H9 (cell line): ENCODE results near the gene CERS6. TPM values are rescaled to one million over a fixed set of nuclear protein-coding genes. Genes with fewer than 3 reads are reported as not detected.

Experiments
- DNase-seq: peaks from one replicate; pipeline ENCODE4 v3.0.0-alpha.2; 2017
- H2AFZ ChIP-seq: one replicate; pipeline ENCODE4 v1.6.1; 2013; ENCODE audit warnings: mild to moderate bottlenecking, low read length, control low read depth, moderate library complexity
- H2AK5ac ChIP-seq: 2 replicates; pipeline ENCODE4 v1.6.1; 2013; ENCODE audit warnings: low read length, control low read depth, mixed read lengths; ENCODE audit not compliant: insufficient read length
- H2BK120ac ChIP-seq: one replicate; pipeline ENCODE4 v1.6.1; 2013; ENCODE audit warnings: low read depth, mild to moderate bottlenecking, low read length, control low read depth, inconsistent platforms; ENCODE audit not compliant: poor library complexity, severe bottlenecking
- H2BK12ac ChIP-seq: 2 replicates; pipeline ENCODE4 v1.6.1; 2013; ENCODE audit warnings: low read length, control low read depth, mixed read lengths, low read depth; ENCODE audit not compliant: insufficient read length
- H2BK15ac ChIP-seq: 2 replicates; pipeline ENCODE4 v1.6.1; 2013; ENCODE audit warnings: low read depth, low read length, control low read depth
- H2BK20ac ChIP-seq: one replicate; pipeline ENCODE4 v1.6.1; 2013; ENCODE audit warnings: low read depth, mild to moderate bottlenecking, low read length, control low read depth, inconsistent platforms; ENCODE audit not compliant: poor library complexity, severe bottlenecking
- H2BK5ac ChIP-seq: 2 replicates; pipeline ENCODE4 v1.6.1; 2013; ENCODE audit warnings: low read length, control low read depth, mixed read lengths; ENCODE audit not compliant: insufficient read length
- H3K14ac ChIP-seq: 2 replicates; pipeline ENCODE4 v1.6.1; 2013; ENCODE audit warnings: low read length, control low read depth; ENCODE audit not compliant: insufficient read depth
- H3K18ac ChIP-seq: 2 replicates; pipeline ENCODE4 v1.6.1; 2013; ENCODE audit warnings: low read depth, mild to moderate bottlenecking, mixed read lengths, low read length, control low read depth; ENCODE audit not compliant: insufficient read length
- H3K23ac ChIP-seq: 2 replicates; pipeline ENCODE4 v1.6.1; 2013; ENCODE audit warnings: low read length, control low read depth, mixed read lengths, low read depth; ENCODE audit not compliant: insufficient read length
- H3K23me2 ChIP-seq: 2 replicates; pipeline ENCODE4 v1.6.1; 2013; ENCODE audit warnings: low read depth, mild to moderate bottlenecking, mixed read lengths, low read length, control low read depth; ENCODE audit not compliant: insufficient read length, poor library complexity, severe bottlenecking
- H3K27ac ChIP-seq: 2 replicates; pipeline ENCODE4 v1.5.1; 2013; ENCODE audit warnings: low read length, control low read depth, mixed read lengths, low read depth; ENCODE audit not compliant: insufficient read length
- H3K27me3 ChIP-seq: 2 replicates; pipeline ENCODE4 v1.6.1; 2013; ENCODE audit warnings: low read length, control low read depth, inconsistent platforms; ENCODE audit not compliant: insufficient read depth
- H3K4ac ChIP-seq: 2 replicates; pipeline ENCODE4 v1.6.1; 2013; ENCODE audit warnings: low read depth, mild to moderate bottlenecking, control low read depth, inconsistent platforms, low read length, moderate library complexity
- H3K4me1 ChIP-seq: 2 replicates; pipeline ENCODE4 v1.6.1; 2013; ENCODE audit warnings: low read length, control low read depth, inconsistent platforms; ENCODE audit not compliant: insufficient read depth
- H3K4me2 ChIP-seq: 2 replicates; pipeline ENCODE4 v1.6.1; 2013; ENCODE audit warnings: low read length, control low read depth, mixed read lengths; ENCODE audit not compliant: insufficient read length, insufficient read depth
- H3K56ac ChIP-seq: 2 replicates; pipeline ENCODE4 v1.6.1; 2013; ENCODE audit warnings: low read depth, mild to moderate bottlenecking, mixed read lengths, low read length, control low read depth; ENCODE audit not compliant: insufficient read length
- H3K79me1 ChIP-seq: 2 replicates; pipeline ENCODE4 v1.6.1; 2013; ENCODE audit warnings: low read depth, mild to moderate bottlenecking, moderate library complexity, low read length, control low read depth, inconsistent platforms; ENCODE audit not compliant: insufficient read depth, poor library complexity, severe bottlenecking
- H3K79me2 ChIP-seq: 2 replicates; pipeline ENCODE4 v1.6.1; 2013; ENCODE audit warnings: low read length, control low read depth, inconsistent platforms; ENCODE audit not compliant: insufficient read depth
- H3K9ac ChIP-seq: 2 replicates; pipeline ENCODE4 v1.6.1; 2013; ENCODE audit warnings: low read length, control low read depth, mixed read lengths; ENCODE audit not compliant: insufficient read length; ENCODE audit errors: extremely low read depth
- H3K9me3 ChIP-seq: one replicate; pipeline ENCODE4 v1.6.1; 2013; ENCODE audit warnings: low read depth, low read length, inconsistent platforms; ENCODE audit not compliant: control insufficient read depth
- H3T11ph ChIP-seq: one replicate; pipeline ENCODE4 v1.6.1; 2013; ENCODE audit warnings: mild to moderate bottlenecking, low read length, control low read depth, inconsistent platforms
- H4K20me1 ChIP-seq: one replicate; pipeline ENCODE4 v1.6.1; 2013; ENCODE audit not compliant: control insufficient read depth, insufficient read length, insufficient read depth
- H4K5ac ChIP-seq: 2 replicates; pipeline ENCODE4 v1.6.1; 2013; ENCODE audit warnings: low read depth, mild to moderate bottlenecking, mixed read lengths, low read length, control low read depth; ENCODE audit not compliant: insufficient read length
- H4K8ac ChIP-seq: replicated peaks from 2 replicates; pipeline ENCODE4 v1.6.1; 2013; ENCODE audit warnings: low read length, control low read depth, mixed read lengths, low read depth; ENCODE audit not compliant: insufficient read length
- H4K91ac ChIP-seq: 2 replicates; pipeline ENCODE4 v1.6.1; 2013; ENCODE audit warnings: low read depth, mild to moderate bottlenecking, moderate library complexity, mixed read lengths, low read length, control low read depth; ENCODE audit not compliant: insufficient read length
- H3K27ac Mint-ChIP-seq, 3 experiments: 2 replicates in 2 of 3; 3 replicates in 1 of 3; pipeline ENCODE4 v1.8.0; 2020 to 2021; ENCODE audit warnings: mixed read lengths in 3 of 3, mild to moderate bottlenecking in 1 of 3, moderate library complexity in 1 of 3
- H3K27me3 Mint-ChIP-seq: 2 replicates; pipeline ENCODE4 v1.8.0; 2021; ENCODE audit warnings: low read depth, mild to moderate bottlenecking, moderate library complexity, mixed read lengths
- H3K36me3 Mint-ChIP-seq, 3 experiments: 2 replicates in 2 of 3; 3 replicates in 1 of 3; pipeline ENCODE4 v1.8.0; 2020 to 2021; ENCODE audit warnings: low read depth in 3 of 3, mixed read lengths in 3 of 3; ENCODE audit not compliant: insufficient read depth in 1 of 3
- H3K4me1 Mint-ChIP-seq, 2 experiments: 2 replicates each; pipeline ENCODE4 v1.8.0; 2020; ENCODE audit warnings: mixed read lengths in 2 of 2
- H3K4me3 Mint-ChIP-seq, 2 experiments: 2 replicates in 1 of 2; 3 replicates in 1 of 2; pipeline ENCODE4 v1.8.0; 2020 to 2021; ENCODE audit warnings: mild to moderate bottlenecking in 2 of 2, mixed read lengths in 2 of 2, moderate library complexity in 1 of 2
- H3K9me3 Mint-ChIP-seq, 2 experiments: 2 replicates in 1 of 2; 3 replicates in 1 of 2; pipeline ENCODE4 v1.8.0; 2020; ENCODE audit warnings: mild to moderate bottlenecking in 2 of 2, mixed read lengths in 2 of 2, moderate library complexity in 1 of 2
- WGBS: extraction: QIAGEN DNeasy Blood & Tissue Kit; methylation state at CpG from one replicate; pipeline ENCODE4 v1.1.7; 2013; ENCODE audit warnings: missing lambda C conversion rate, low lambda C conversion rate, mixed read lengths; ENCODE audit not compliant: insufficient read length; ENCODE audit errors: extremely low coverage; 5-methylcytosine and 5-hydroxymethylcytosine counted together
- total RNA-seq: library from RNA; stranded (reverse); gene quantifications from 2 replicates; pipeline ENCODE4 v1.2.1, GENCODE V29; 2021
- TF ChIP-seq, protein P1 (sequence below): fragments of 200-600 bp; sonication (generic); conservative IDR thresholded peaks from 3 replicates; pipeline ENCODE4 v1.8.0; 2021; ENCODE audit warnings: antibody characterized with exemption, mild to moderate bottlenecking

CERS6 gene
- total RNA-seq, 1 experiment from 2014 or later = 17.7 TPM

DNA sequence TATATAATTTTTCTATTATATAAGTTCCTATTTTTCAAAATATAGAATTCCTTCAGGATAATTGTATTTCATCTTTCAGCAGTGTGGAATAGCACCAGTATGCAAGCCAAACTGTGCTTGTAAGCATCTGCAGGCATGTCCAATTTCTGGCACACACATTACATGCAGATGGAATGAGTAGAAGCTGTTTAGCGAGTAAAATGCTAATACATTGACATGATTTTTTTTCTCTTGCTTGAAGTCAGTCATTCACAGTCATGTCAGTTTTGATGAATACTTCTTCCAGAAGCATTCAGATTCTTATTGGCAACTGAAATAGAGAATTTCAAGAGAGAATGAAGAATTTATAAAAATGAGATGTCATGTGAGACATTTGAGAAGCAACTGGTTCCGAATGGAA lies 109.4 kb downstream of the CERS6 start:
- no peak overlapping the region for H2BK12ac ChIP-seq

More for the DNA sequence above, 109.4 kb downstream of the CERS6 start:
- Mint-ChIP-seq H3K27me3 (no peaks in the 10 kb centered on the region), H3K9me3 (no peaks in the 10 kb centered on the region), H3K27ac (no peak overlapping the region), H3K4me3 (no peak overlapping the region), H3K4me1 (peaks cover 8 to 13% of the 10 kb centered on the region in 2 experiments), H3K36me3 (peaks cover 6 to 12% (median 11%) of the 10 kb centered on the region in 3 experiments; a peak in 6 of 7 replicates)
- Histone ChIP-seq H3K4ac (no peak overlapping the region), H3K27me3 (no peaks in the 10 kb centered on the region), H3K23me2 (no peaks in the 10 kb centered on the region), H3K4me1 (peaks cover 3% of the 10 kb centered on the region; the same call in 1 of the 2 replicates), H3K9ac (no peak overlapping the region), H3K4me2 (no peak overlapping the region), H3K79me1 (no peaks in the 10 kb centered on the region), H2BK20ac (no peak overlapping the region), H3K79me2 (no peaks in the 10 kb centered on the region), H3K9me3 (no peaks in the 10 kb centered on the region), H2BK120ac (no peak overlapping the region), H4K5ac (no peak overlapping the region), H4K20me1 (no peaks in the 10 kb centered on the region), H3K27ac (no peak overlapping the region), H4K91ac (no peak overlapping the region), H2AFZ (no peak overlapping the region), H4K8ac (no peak overlapping the region), H3T11ph (no peak overlapping the region), H2BK5ac (no peak overlapping the region), H2BK15ac (no peak overlapping the region), H3K18ac (no peak overlapping the region), H3K23ac (no peak overlapping the region), H2AK5ac (no peak overlapping the region), H3K14ac (no peak overlapping the region), H3K56ac (no peak overlapping the region)
- DNase-seq = no peak
- no CpG with 5 or more reads among the region's 2 CpGs for WGBS
- TF ChIP-seq, protein P1, sequence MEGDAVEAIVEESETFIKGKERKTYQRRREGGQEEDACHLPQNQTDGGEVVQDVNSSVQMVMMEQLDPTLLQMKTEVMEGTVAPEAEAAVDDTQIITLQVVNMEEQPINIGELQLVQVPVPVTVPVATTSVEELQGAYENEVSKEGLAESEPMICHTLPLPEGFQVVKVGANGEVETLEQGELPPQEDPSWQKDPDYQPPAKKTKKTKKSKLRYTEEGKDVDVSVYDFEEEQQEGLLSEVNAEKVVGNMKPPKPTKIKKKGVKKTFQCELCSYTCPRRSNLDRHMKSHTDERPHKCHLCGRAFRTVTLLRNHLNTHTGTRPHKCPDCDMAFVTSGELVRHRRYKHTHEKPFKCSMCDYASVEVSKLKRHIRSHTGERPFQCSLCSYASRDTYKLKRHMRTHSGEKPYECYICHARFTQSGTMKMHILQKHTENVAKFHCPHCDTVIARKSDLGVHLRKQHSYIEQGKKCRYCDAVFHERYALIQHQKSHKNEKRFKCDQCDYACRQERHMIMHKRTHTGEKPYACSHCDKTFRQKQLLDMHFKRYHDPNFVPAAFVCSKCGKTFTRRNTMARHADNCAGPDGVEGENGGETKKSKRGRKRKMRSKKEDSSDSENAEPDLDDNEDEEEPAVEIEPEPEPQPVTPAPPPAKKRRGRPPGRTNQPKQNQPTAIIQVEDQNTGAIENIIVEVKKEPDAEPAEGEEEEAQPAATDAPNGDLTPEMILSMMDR = no peak
